Smooth muscle cell (in vitro differentiated cells): ENCODE measurements around the gene DDX39B. TPM values are rescaled to one million over a fixed set of nuclear protein-coding genes. Genes with fewer than 3 reads are reported as not detected.

Source experiments
- DNase-seq: peaks from one replicate; lab custom pipeline; 2025; ENCODE audit not compliant: unreplicated experiment; lab: John Stamatoyannopoulos, UW
- H2AFZ ChIP-seq: fragments of 200-600 bp; sonication (generic); 2 replicates; pipeline ENCODE4 v1.6.0; 2016; ENCODE audit warnings: antibody characterized with exemption, low read depth, mild to moderate bottlenecking
- H3F3A ChIP-seq: fragments of 200-600 bp; sonication (generic); 2 replicates; pipeline ENCODE4 v1.6.0; 2017; ENCODE audit warnings: antibody characterized with exemption, low read depth
- H3K27ac ChIP-seq: fragments of 200-600 bp; sonication (generic); 2 replicates; pipeline ENCODE4 v1.5.1; 2016; ENCODE audit warnings: low read depth, mild to moderate bottlenecking
- H3K27me3 ChIP-seq: fragments of 200-600 bp; sonication (generic); 2 replicates; pipeline ENCODE4 v1.6.1; 2016; ENCODE audit warnings: low read depth, mild to moderate bottlenecking
- H3K36me3 ChIP-seq: fragments of 200-600 bp; sonication (generic); 2 replicates; pipeline ENCODE4 v1.5.1; 2016; ENCODE audit warnings: low read depth
- H3K4me1 ChIP-seq: fragments of 200-600 bp; sonication (generic); 2 replicates; pipeline ENCODE4 v1.5.1; 2016; ENCODE audit warnings: low read depth
- H3K4me2 ChIP-seq: fragments of 200-600 bp; sonication (generic); 2 replicates; pipeline ENCODE4 v1.6.0; 2016; ENCODE audit warnings: mild to moderate bottlenecking
- H3K4me3 ChIP-seq: fragments of 200-600 bp; sonication (generic); 2 replicates; pipeline ENCODE4 v1.5.1; 2016; ENCODE audit warnings: mild to moderate bottlenecking
- H3K79me2 ChIP-seq: fragments of 200-600 bp; sonication (generic); 2 replicates; pipeline ENCODE4 v1.6.0; 2016; ENCODE audit warnings: low read depth, mild to moderate bottlenecking
- H3K9ac ChIP-seq: fragments of 200-600 bp; sonication (generic); 2 replicates; pipeline ENCODE4 v1.6.0; 2016; ENCODE audit warnings: low read depth
- H3K9me3 ChIP-seq: fragments of 200-600 bp; sonication (generic); replicated peaks from 2 replicates; pipeline ENCODE4 v1.5.1; 2016; ENCODE audit warnings: low read depth
- H4K20me1 ChIP-seq: fragments of 200-600 bp; sonication (generic); 2 replicates; pipeline ENCODE4 v1.6.0; 2016; ENCODE audit warnings: low read depth
- CTCF ChIP-seq: fragments of 200-600 bp; sonication (generic); IDR thresholded peaks from 2 replicates; pipeline ENCODE4 v1.5.1; 2017; ENCODE audit warnings: borderline replicate concordance, mild to moderate bottlenecking, antibody characterized with exemption; ENCODE audit not compliant: insufficient read depth, poor library complexity, severe bottlenecking
- WGBS: methylation state at CpG from one replicate; pipeline ENCODE4 v1.1.7; 2016; ENCODE audit warnings: low lambda C conversion rate; 5-methylcytosine and 5-hydroxymethylcytosine counted together
- polyA plus RNA-seq: library from polyadenylated mRNA; unstranded; fragments of >200 nt; fragmentation: Nextera tagmentation; extraction: Ambion mirVana; gene quantifications from 2 replicates; pipeline ENCODE4 v1.2.1, GENCODE V29; 2016
- total RNA-seq: library from RNA; depleted of rRNA; stranded (reverse); fragments of >200 nt; gene quantifications from 2 replicates; pipeline ENCODE4 v1.2.3, GENCODE V29; 2014

DDX39B gene
- total and polyA plus RNA-seq, 2 experiments from 2014 or later, result 117 to 153 TPM

GRCh38 chr6:31548544-31548873 lies 6.7 kb upstream of the DDX39B start:
- Histone ChIP-seq H3K27me3 (no peaks in the 10 kb centered on the region), H4K20me1 (no peaks in the 10 kb centered on the region), H3K9me3 (no peaks in the 10 kb centered on the region), H3F3A (peaks cover 5% of the 10 kb centered on the region), H3K27ac (peak overlapping the region; percentile 79), H3K4me1 (peaks cover 12% of the 10 kb centered on the region), H3K4me3 (peak overlapping the region; percentile 74), H3K4me2 (peak overlapping the region; percentile 91), H3K9ac (peak overlapping the region; percentile 85), H3K36me3 (no peaks in the 10 kb centered on the region), H3K79me2 (peaks cover 32% of the 10 kb centered on the region), H2AFZ (no peak overlapping the region)
- no peak for DNase-seq
- WGBS, result 95% methylated on average over 2 of the region's 2 CpGs
- TF ChIP-seq CTCF, result no peak

DNA sequence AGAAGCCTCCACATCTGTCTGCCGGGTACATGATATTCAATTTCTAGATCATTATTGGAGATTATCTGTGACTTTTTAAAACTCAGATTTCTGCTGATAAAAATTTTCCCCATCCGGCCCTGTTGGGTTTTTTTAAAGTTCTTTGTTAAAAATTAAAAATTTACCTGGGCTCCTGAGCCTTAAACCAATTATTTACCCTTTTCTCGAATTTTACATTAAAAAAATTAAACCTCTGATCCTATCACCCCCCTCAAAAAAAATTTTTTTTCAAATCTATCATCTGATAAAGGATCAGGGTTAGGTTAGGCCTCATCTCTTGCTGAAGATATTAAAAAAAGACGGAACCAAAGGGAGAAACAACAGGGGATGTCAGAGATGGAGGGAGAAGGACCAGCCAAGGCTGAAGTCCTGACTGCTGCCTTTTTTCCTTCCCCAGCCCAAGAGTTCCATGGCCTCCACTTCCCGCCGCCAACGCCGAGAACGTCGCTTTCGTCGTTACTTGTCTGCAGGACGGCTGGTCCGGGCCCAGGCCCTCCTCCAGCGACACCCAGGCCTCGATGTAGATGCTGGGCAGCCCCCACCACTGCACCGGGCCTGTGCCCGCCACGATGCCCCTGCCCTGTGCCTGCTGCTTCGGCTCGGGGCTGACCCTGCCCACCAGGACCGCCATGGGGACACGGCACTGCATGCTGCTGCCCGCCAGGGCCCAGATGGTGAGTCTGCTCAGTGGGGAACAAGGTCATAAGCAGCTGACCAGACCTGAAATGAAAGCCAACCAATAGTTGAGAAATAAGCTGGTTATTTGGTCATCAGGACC lies 6.1 kb upstream of the DDX39B start:
- peaks cover 35% of the 10 kb centered on the region for H3K79me2 ChIP-seq
- H3K27me3 ChIP-seq, result no peaks in the 10 kb centered on the region
- H3K9ac ChIP-seq, result peak overlapping the region; percentile 85
- no peak for TF ChIP-seq CTCF
- H3K27ac ChIP-seq, result peak overlapping the region; percentile 79
- WGBS, result 75% methylated on average over 24 of the region's 24 CpGs
- peak overlapping the region; percentile 91 for H2AFZ ChIP-seq
- peaks cover 12% of the 10 kb centered on the region for H3K4me1 ChIP-seq
- H3K4me2 ChIP-seq, result peak overlapping the region; percentile 91
- no peak for DNase-seq
- H3K36me3 ChIP-seq, result no peaks in the 10 kb centered on the region
- peaks cover 10% of the 10 kb centered on the region for H3F3A ChIP-seq
- H3K9me3 ChIP-seq, result no peaks in the 10 kb centered on the region
- no peaks in the 10 kb centered on the region for H4K20me1 ChIP-seq
- peak overlapping the region; percentile 74 for H3K4me3 ChIP-seq

GRCh38 chr6:31546958-31547726 lies 5.3 kb upstream of the DDX39B start, which contains the start of gene NFKBIL1:
Gene NFKBIL1, plus strand, starts transcription at chr6:31547608. Its CDS starts 87 bp downstream, at chr6:31547695.
- under 1% methylated on average over 25 of the region's 25 CpGs for WGBS
- Histone ChIP-seq H3K27ac (peak within 1 kb of the TSS; percentile 79), H3K4me2 (peak within 1 kb of the TSS; percentile 91), H3F3A (peaks cover 14% of the 10 kb centered on the region), H3K79me2 (peaks cover 32% of the 10 kb centered on the region), H3K27me3 (no peaks in the 10 kb centered on the region), H3K9ac (peak within 1 kb of the TSS; percentile 85), H4K20me1 (no peaks in the 10 kb centered on the region), H3K4me1 (peaks cover 12% of the 10 kb centered on the region), H3K9me3 (no peaks in the 10 kb centered on the region), H3K36me3 (no peaks in the 10 kb centered on the region), H2AFZ (peak within 1 kb of the TSS; percentile 91), H3K4me3 (peak within 1 kb of the TSS; percentile 74)
- TF ChIP-seq CTCF, result no peak
- peak; percentile 51 for DNase-seq
